T-helper 17 cell (primary cell): ENCODE data around the gene IGHMBP2. TPM values are rescaled to one million over a fixed set of nuclear protein-coding genes. Genes with fewer than 3 reads are reported as not detected.

Experiments used
- ATAC-seq: fragments of 150-1000 bp; cut with Tn5 transposase; 2 replicates; pipeline ENCODE4 v1.10.0; 2021; ENCODE audit warnings: mild to moderate bottlenecking, moderate library complexity
- DNase-seq, 3 donors: peaks; one replicate each; pipeline versions ENCODE4 v3.0.0 to v3.0.0-alpha.2; 2020 to 2021
- H3K9me3 ChIP-seq: one replicate; pipeline ENCODE4 v1.7.0; 2013; ENCODE audit warnings: low read length, mild to moderate bottlenecking; ENCODE audit not compliant: control insufficient read depth, poor library complexity, severe bottlenecking
- H3K27ac Mint-ChIP-seq: one replicate; pipeline ENCODE4 v1.8.0; 2022; ENCODE audit warnings: mild to moderate bottlenecking, moderate library complexity, mixed read lengths
- H3K27me3 Mint-ChIP-seq: one replicate; pipeline ENCODE4 v1.8.0; 2022; ENCODE audit warnings: mixed read lengths
- H3K36me3 Mint-ChIP-seq: one replicate; pipeline ENCODE4 v1.8.0; 2022; ENCODE audit warnings: low read depth, mixed read lengths
- H3K4me1 Mint-ChIP-seq: one replicate; pipeline ENCODE4 v1.8.0; 2022; ENCODE audit warnings: mild to moderate bottlenecking, mixed read lengths
- H3K4me3 Mint-ChIP-seq: one replicate; pipeline ENCODE4 v1.8.0; 2022; ENCODE audit warnings: mild to moderate bottlenecking, moderate library complexity, mixed read lengths
- total RNA-seq, 4 donors: library from RNA in 2 of 4; stranded (reverse) in 2 of 4; gene quantifications; one replicate each; pipeline ENCODE4 v1.2.3 and lab custom pipeline; 2022 to 2026

The IGHMBP2 gene
- total RNA-seq, 2 donors from 2014 or later, result 27.5 to 28.4 TPM

DNA sequence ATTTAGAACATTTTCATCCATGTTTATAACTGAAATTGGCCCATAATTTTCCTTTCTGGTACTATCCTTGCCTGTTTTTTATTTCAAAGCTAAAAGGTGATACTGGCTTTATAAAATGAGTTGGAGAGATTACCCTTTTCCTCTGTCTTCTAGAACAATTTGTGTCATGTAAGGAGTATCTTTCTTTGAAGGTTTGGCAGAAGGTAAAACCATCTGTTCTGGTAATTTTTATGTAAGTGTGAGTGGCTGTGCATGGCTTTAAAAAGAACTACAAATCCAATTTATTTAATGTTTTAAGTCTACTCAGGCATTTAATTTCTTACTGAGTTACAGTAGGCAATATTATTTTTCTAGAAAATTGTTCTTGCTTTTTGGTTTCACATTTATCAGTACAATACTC lies 84.8 kb downstream of the IGHMBP2 start:
- no peak for ATAC-seq
- peaks cover 2% of the 10 kb centered on the region for H3K36me3 Mint-ChIP-seq
- no peak for DNase-seq
- peaks cover 3% of the 10 kb centered on the region for H3K9me3 ChIP-seq
- H3K4me3 Mint-ChIP-seq, result no peak overlapping the region
- no peak overlapping the region for H3K27ac Mint-ChIP-seq
- peaks cover 18% of the 10 kb centered on the region for H3K27me3 Mint-ChIP-seq
- no peaks in the 10 kb centered on the region for H3K4me1 Mint-ChIP-seq

Other genes with a start within 250 kb of the IGHMBP2 start
- gene GAL, start 219.3 kb upstream of the IGHMBP2 start, total RNA-seq, result not detected
- gene TESMIN, start 152.4 kb upstream of the IGHMBP2 start, total RNA-seq, result 1 to 10 TPM; 5.0 to 5.5 TPM
- 10 to 100 TPM; 29.5 to 33.3 TPM for gene CPT1A, start 62.0 kb upstream of the IGHMBP2 start, total RNA-seq
- 10 to 100 TPM; 34.4 to 37.2 TPM for gene MRPL21, start 59 bp upstream of the IGHMBP2 start, total RNA-seq
- not detected for gene MRGPRD, start 77.1 kb downstream of the IGHMBP2 start, total RNA-seq
- gene MRGPRF, start 109.4 kb downstream of the IGHMBP2 start, total RNA-seq, result not detected
- gene TPCN2, start 145.0 kb downstream of the IGHMBP2 start, total RNA-seq, result 10 to 100 TPM in 1 of 2 donors, 1 to 10 TPM in 1; 9.1 to 16.4 TPM